Muscle of leg (tissue), 11 donors: ENCODE measurements around the gene PTCD1. TPM values are rescaled to one million over a fixed set of nuclear protein-coding genes. Genes with fewer than 3 reads are reported as not detected.

ENCODE experiments used
- DNase-seq: peaks from one replicate; pipeline ENCODE4 v3.0.0; 2013
- H3K27ac ChIP-seq: one replicate; pipeline ENCODE4 v1.5.1; 2013; ENCODE audit warnings: mild to moderate bottlenecking, low read length, control low read depth
- H3K27me3 ChIP-seq: one replicate; pipeline ENCODE4 v1.6.1; 2013; ENCODE audit warnings: low read length; ENCODE audit not compliant: control insufficient read depth, insufficient read depth
- H3K36me3 ChIP-seq: one replicate; pipeline ENCODE4 v1.6.1; 2013; ENCODE audit warnings: low read length; ENCODE audit not compliant: control insufficient read depth, insufficient read depth
- H3K4me1 ChIP-seq: one replicate; pipeline ENCODE4 v1.6.1; 2013; ENCODE audit warnings: low read length; ENCODE audit not compliant: control insufficient read depth, insufficient read depth
- H3K4me3 ChIP-seq: one replicate; pipeline ENCODE4 v1.5.1; 2013; ENCODE audit warnings: low read length, control low read depth
- H3K9me3 ChIP-seq: replicated peaks from 2 replicates; pipeline ENCODE4 v1.6.1; 2013; ENCODE audit warnings: low read depth, low read length; ENCODE audit not compliant: control insufficient read depth
- WGBS: methylation state at CpG from one replicate; pipeline ENCODE4 v1.1.5; 2013; ENCODE audit warnings: missing lambda C conversion rate; ENCODE audit not compliant: insufficient coverage; 5-methylcytosine and 5-hydroxymethylcytosine counted together
- polyA plus RNA-seq, 8 donors: library from polyadenylated mRNA; unstranded; fragments of 120-200 nt; gene quantifications; one replicate each; pipeline versions ENCODE4 v1.2.1 to v1.2.3, GENCODE V29; 2013; ENCODE audit warnings: inconsistent platforms in 1 of 8, low replicate concordance in 1 of 8; ENCODE audit not compliant: insufficient read length in 8 of 8, insufficient read depth in 1 of 8
- total RNA-seq: library from RNA; stranded (reverse); fragments of 120-200 nt; gene quantifications from one replicate; pipeline ENCODE4 v1.2.4, GENCODE V29; 2013

The PTCD1 gene
- total and polyA plus RNA-seq, 9 donors: 2.9 to 6.0 (median 4.2) TPM

DNA sequence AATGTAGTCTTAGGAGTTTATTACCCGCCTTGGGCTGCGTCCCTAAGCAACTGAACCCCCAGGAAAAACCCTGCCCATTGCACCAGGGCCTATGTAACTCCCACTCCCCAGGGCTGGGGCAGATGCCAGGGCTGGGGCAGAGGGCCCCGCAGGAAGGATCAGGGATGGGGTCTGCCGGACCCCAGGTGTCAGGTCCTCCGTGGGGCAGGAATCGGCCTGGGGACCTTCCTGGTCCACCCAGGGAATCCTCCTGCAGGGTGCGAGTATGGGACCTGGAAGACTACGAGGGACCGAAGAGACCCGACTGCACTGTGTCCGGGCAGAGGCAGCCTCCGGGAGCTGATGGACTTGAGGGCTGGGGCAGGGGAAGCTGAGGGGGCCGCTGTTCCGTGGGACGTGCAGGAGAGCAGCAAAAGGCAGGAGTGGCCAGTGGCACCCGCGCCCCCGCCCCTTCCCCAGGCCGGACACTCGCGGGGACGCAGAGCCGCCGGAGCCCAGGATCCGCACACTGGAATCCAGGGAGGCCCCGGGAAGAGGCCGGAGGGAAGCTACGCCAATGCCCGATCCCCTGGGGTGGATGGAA is 29.8 kb upstream of the PTCD1 start:
- peaks cover 19% of the 10 kb centered on the region for H3K4me1 ChIP-seq
- H3K36me3 ChIP-seq: peaks cover 8% of the 10 kb centered on the region
- H3K27ac ChIP-seq: no peak overlapping the region
- no peak for DNase-seq
- WGBS: 84% methylated on average over 25 of the region's 29 CpGs
- H3K27me3 ChIP-seq: peaks cover 3% of the 10 kb centered on the region
- no peak overlapping the region for H3K4me3 ChIP-seq
- no peaks in the 10 kb centered on the region for H3K9me3 ChIP-seq

DNA sequence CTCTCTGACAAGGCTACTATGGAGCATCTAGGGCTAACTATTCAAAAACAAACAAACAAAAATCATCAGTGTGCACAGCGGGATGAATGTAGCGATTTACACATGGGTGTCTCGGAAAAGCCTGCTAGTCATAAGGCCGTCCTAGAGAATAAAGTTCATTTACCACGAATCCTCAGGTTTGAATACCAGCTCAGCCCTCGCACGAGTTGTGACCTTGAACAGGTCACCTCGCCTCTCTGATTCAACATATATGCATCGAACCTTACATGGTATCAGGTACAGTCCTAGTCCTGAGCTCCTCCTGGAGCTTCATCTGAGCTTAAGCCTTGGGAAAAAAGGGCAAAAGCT is 26.8 kb upstream of the PTCD1 start:
- DNase-seq: no peak
- peaks cover 17% of the 10 kb centered on the region for H3K4me1 ChIP-seq
- peak overlapping the region; percentile 98 for H3K4me3 ChIP-seq
- peaks cover 3% of the 10 kb centered on the region for H3K27me3 ChIP-seq
- H3K36me3 ChIP-seq: peaks cover 21% of the 10 kb centered on the region
- H3K9me3 ChIP-seq: no peaks in the 10 kb centered on the region
- 15% methylated on average over 8 of the region's 9 CpGs for WGBS
- peak overlapping the region; percentile 75 for H3K27ac ChIP-seq

DNA sequence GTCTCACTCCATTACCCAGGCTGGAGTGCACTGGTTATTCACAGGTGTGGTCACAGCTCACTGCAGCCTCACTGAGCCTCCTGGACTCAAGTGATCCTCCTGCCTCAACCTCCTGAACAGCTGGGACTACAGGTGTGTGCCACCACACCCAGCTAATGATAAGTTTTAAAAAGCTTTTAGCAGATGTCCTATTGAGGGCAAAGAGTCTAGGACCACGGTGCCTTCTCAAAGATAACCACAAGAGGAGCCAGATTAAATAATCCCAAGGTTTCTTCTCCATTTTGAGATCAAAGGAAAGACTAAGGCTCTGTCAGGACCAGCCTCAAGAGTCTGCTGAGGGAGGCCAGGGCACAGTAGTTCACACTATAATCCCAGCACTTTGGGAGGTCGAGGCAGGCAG is 22.6 kb upstream of the PTCD1 start:
- H3K27me3 ChIP-seq: no peaks in the 10 kb centered on the region
- no peak overlapping the region for H3K27ac ChIP-seq
- 100% methylated on average over 2 of the region's 2 CpGs for WGBS
- H3K9me3 ChIP-seq: no peaks in the 10 kb centered on the region
- DNase-seq: no peak
- H3K4me1 ChIP-seq: peaks cover 39% of the 10 kb centered on the region
- H3K4me3 ChIP-seq: no peak overlapping the region
- peaks cover 61% of the 10 kb centered on the region for H3K36me3 ChIP-seq

DNA sequence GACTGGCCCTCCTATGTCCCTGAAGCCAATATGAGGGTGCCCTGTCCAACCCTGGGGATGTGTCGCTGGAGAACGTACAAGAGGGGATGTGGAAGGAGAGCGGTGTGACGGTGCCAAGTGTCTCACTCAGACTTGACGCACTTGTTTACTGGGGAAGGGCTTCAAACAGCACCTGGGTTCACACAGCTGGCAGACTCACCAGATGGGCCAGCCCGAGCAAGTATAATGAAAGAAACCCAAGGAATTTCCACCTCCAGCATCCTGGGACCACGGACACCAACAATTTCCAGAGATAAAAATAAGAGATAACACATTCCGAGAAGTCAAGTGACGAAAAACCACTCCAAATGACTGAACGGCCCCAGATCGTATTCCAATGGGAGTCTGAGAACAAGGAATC is 22.1 kb upstream of the PTCD1 start:
- H3K4me1 ChIP-seq: peaks cover 44% of the 10 kb centered on the region
- 88% methylated on average over 10 of the region's 11 CpGs for WGBS
- H3K27ac ChIP-seq: no peak overlapping the region

DNA sequence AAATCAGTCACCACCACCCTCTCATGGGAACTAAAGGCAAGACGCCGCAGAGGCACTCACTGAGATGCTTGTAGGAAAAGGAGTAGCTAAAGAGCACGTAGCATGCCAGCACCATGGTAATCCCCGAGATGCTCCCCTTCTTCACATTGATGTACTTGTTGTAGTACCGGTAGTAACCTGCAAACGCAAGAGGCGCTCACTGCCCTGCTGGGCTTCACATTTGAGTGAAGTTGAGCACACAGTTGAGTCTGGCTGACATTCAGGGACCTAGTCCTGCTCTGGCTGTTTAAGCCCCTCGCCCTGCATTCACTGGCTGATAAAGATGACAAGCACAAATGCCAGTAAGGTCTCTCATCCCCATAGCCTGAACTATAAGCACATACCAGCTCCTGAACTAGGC is 20.5 kb upstream of the PTCD1 start:
- no peak overlapping the region for H3K4me3 ChIP-seq
- H3K9me3 ChIP-seq: no peaks in the 10 kb centered on the region
- peaks cover 81% of the 10 kb centered on the region for H3K36me3 ChIP-seq
- no peak for DNase-seq
- H3K4me1 ChIP-seq: peaks cover 40% of the 10 kb centered on the region
- H3K27ac ChIP-seq: no peak overlapping the region
- H3K27me3 ChIP-seq: no peaks in the 10 kb centered on the region
- 92% methylated on average over 4 of the region's 8 CpGs for WGBS

More for the DNA sequence above, 22.1 kb upstream of the PTCD1 start:
- Histone ChIP-seq H3K4me3 (no peak overlapping the region), H3K9me3 (no peaks in the 10 kb centered on the region), H3K27me3 (no peaks in the 10 kb centered on the region), H3K36me3 (peaks cover 67% of the 10 kb centered on the region)
- DNase-seq: no peak

DNA sequence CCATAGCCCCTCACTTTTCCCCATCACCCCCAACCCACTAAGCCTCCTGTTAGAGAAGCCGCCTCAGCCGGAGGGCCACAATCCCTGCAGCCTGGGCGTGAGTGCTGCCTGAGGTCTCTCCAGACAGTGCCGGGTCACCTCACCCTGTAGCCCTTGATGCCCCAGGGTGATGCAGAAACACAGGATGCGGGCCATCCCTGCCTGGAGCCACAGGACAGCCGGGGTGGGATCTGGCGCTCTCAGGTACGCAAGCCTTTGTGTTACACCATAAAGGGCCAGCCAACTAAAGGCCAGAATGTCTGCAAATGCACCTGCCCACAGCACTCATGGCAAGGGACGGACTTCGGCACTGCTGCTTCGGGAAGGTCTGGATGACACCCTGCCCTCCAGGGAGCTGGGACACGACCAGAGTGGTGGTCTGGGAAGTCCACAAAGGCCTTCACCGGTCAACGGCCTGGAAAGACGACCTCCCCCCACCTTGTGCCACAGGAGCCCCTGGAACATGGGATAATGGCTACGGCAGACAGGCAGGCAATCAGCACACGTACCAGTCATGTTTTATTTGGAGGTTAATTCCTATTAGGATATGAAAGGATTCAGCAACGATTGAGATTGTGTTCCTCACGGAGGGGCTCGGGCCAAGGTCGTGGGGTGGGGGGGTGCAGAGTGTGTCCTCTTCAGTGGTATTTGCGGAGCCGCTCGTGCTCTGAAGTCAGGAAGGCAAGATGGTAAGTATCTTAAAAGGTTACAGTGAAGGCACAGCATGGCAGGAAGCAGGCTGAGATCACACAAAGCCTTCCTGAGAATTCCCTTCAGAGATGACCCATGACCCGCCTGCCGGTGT is 19.3 kb upstream of the PTCD1 start:
- no peak for DNase-seq

DNA sequence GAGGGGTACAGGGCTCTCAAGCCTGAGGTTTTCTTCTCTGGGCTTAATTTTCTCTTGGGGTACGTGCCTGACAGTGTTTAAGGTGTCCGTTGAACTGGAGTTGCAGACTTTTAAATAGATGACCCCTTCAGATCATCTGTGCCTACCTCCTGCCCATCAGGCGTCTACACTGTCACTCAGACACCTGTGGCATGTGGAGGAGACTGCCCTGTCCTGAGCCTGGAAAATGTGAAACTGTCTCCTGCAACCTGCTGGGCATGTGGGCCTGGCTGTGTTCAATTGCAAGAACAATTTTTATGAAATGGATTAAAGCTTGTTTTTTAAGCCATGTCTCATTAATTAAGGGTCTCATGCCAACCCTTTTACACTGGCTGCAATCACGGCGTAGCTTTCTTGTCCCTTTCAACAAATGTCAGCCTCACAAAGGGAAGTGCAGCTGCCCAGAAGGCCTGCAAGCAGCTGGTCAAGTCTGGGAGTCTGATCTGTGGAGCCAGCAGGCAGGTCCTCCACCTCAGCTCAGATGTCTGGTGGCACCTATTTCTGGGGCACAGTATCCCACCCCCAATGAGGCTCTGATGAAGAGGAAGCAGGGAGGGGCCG is 18.6 kb upstream of the PTCD1 start:
- peaks cover 86% of the 10 kb centered on the region for H3K36me3 ChIP-seq
- no peak for DNase-seq
- peak overlapping the region; percentile 40 for H3K27ac ChIP-seq
- no peaks in the 10 kb centered on the region for H3K27me3 ChIP-seq
- no peak overlapping the region for H3K4me3 ChIP-seq
- H3K4me1 ChIP-seq: peaks cover 36% of the 10 kb centered on the region
- H3K9me3 ChIP-seq: no peaks in the 10 kb centered on the region
- WGBS: 72% methylated on average over 5 of the region's 6 CpGs

More for the DNA sequence above, 19.3 kb upstream of the PTCD1 start:
- H3K27me3 ChIP-seq: no peaks in the 10 kb centered on the region
- H3K27ac ChIP-seq: peak overlapping the region; percentile 7
- peaks cover 36% of the 10 kb centered on the region for H3K4me1 ChIP-seq
- H3K4me3 ChIP-seq: no peak overlapping the region
- 83% methylated on average over 20 of the region's 26 CpGs for WGBS
- peaks cover 81% of the 10 kb centered on the region for H3K36me3 ChIP-seq
- H3K9me3 ChIP-seq: no peaks in the 10 kb centered on the region

DNA sequence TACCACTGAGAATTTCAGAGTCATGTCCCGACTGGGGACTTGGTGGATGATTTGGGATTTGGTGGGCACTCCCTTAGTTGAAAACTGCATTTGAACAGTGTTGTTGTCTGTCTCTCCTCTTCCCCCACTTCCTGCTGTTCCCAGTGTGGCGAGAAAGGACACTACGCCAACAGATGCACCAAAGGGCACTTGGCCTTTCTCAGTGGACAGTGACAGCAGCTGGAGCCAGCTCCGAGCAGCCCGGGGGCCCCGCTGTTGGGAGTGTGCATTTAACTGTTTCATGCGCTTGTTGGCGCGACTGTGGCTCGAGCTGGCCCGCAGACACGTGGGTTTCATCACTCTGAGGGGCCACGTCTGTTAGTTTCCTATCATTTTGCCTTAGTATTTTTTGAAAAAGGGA is 17.7 kb upstream of the PTCD1 start:
- Histone ChIP-seq H3K36me3 (peaks cover 93% of the 10 kb centered on the region), H3K4me3 (no peak overlapping the region), H3K9me3 (no peaks in the 10 kb centered on the region), H3K27me3 (no peaks in the 10 kb centered on the region), H3K4me1 (peaks cover 36% of the 10 kb centered on the region), H3K27ac (peak overlapping the region; percentile 40)
- 54% methylated on average over 10 of the region's 13 CpGs for WGBS
- DNase-seq: peak; percentile 37

DNA sequence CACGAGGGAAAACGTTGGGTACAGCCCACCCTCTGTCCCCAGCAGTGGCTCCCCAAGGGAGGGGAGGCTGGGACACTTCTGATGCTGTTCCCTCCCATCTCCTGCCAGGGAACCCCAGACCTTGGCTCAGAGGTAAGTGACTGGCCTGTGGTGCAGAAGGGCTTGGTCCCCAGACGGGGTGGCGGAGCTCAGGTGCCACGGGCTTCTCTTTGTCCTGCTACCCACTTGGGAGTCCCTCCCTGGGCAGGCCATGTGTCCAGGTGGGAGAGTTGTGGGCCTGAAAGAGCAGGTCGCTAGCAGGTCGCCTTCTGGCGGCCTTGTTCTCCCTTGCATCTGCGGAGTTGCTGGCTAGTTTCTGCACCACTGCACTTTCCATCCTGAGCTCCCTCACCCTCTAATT is 17.3 kb upstream of the PTCD1 start:
- peaks cover 96% of the 10 kb centered on the region for H3K36me3 ChIP-seq
- H3K27ac ChIP-seq: peak overlapping the region; percentile 15
- H3K9me3 ChIP-seq: no peaks in the 10 kb centered on the region
- no peak overlapping the region for H3K4me3 ChIP-seq
- WGBS: 70% methylated on average over 5 of the region's 9 CpGs
- H3K27me3 ChIP-seq: no peaks in the 10 kb centered on the region
- no peak for DNase-seq
- H3K4me1 ChIP-seq: peaks cover 36% of the 10 kb centered on the region

DNA sequence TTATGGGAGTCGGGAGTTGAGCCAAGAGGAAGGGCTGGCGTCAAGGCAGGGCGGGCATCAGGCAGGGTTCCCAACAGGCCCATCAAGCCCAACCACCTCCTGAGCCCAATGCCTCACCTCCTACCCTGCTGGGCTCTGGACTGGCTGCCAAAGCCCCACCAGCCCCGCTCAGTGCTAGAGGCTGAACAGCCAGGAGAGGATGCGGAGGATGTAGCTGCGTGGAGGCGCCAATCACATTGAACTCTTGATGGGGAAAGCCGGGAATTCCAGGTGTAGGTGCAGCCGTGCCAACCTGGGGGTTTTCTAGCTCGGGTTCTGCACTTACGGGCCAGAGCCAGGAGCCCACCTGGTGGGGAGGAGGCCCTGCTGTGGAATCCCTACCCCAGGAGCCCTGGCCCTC is 14.5 kb upstream of the PTCD1 start:
- Histone ChIP-seq H3K27me3 (no peaks in the 10 kb centered on the region), H3K4me3 (no peak overlapping the region), H3K27ac (no peak overlapping the region), H3K4me1 (peaks cover 31% of the 10 kb centered on the region), H3K9me3 (no peaks in the 10 kb centered on the region), H3K36me3 (peaks cover 97% of the 10 kb centered on the region)
- 92% methylated on average over 6 of the region's 11 CpGs for WGBS
- no peak for DNase-seq
